ENCODE results near the gene DMRT1. TPM values are rescaled to one million over a fixed set of nuclear protein-coding genes. Genes with fewer than 3 reads are reported as not detected.

Gene DMRT1
- polyA plus RNA-seq, result not detected

DNA sequence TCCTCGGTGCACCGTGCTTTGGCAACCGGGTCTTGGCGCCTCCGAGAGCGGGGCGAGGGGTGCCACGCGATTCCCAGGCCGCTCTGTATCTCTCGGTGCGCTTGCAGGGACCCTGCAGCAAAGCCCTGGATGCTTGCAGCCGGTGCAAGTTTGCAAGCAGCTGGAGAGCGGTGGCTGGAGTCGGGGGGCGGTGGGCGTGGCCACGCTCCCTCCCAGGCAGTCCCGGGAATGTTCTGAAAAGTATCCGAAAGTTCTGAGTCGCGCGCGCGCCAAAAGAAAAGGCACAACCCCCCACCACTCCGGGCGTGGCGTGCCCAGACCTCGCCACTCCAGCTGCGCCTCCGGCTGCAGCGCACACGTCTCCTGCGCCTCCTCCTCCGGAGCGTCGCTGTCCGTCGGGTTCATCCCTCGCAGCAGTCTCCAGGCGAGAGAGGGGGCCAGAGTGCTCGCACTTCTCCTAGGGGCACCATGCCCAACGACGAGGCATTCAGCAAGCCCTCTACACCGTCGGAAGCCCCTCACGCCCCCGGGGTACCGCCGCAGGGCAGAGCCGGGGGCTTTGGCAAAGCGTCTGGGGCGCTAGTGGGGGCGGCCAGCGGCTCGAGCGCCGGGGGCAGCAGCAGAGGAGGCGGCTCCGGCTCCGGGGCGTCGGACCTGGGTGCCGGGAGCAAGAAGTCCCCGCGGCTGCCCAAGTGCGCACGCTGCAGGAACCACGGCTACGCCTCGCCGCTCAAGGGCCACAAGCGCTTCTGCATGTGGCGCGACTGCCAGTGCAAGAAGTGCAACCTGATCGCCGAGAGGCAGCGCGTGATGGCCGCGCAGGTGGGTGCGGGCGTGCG, at the start of gene DMRT1:
TSS of gene DMRT1 (plus strand) at position 327 of the 839 bp plus-strand sequence. CDS start at position 469, 142 bp downstream.
- H3K9me3 Mint-ChIP-seq, result peaks cover 0 to 3% (median 0%) of the 10 kb centered on the region in 6 donors
- H3K27me3 Mint-ChIP-seq (ENCODE audit: low read depth in 3 of 3), result peaks cover 9 to 24% (median 20%) of the 10 kb centered on the region in 3 donors
- H3K4me1 Mint-ChIP-seq, result no peaks in the 10 kb centered on the region
- H3K27ac Mint-ChIP-seq, result no peak within 1 kb of the TSS
- peaks cover 0 to 3% (median 0%) of the 10 kb centered on the region in 3 donors for H3K36me3 Mint-ChIP-seq
- DNase-seq, result no peak
- no peak within 1 kb of the TSS for H3K4me3 Mint-ChIP-seq

DNA sequence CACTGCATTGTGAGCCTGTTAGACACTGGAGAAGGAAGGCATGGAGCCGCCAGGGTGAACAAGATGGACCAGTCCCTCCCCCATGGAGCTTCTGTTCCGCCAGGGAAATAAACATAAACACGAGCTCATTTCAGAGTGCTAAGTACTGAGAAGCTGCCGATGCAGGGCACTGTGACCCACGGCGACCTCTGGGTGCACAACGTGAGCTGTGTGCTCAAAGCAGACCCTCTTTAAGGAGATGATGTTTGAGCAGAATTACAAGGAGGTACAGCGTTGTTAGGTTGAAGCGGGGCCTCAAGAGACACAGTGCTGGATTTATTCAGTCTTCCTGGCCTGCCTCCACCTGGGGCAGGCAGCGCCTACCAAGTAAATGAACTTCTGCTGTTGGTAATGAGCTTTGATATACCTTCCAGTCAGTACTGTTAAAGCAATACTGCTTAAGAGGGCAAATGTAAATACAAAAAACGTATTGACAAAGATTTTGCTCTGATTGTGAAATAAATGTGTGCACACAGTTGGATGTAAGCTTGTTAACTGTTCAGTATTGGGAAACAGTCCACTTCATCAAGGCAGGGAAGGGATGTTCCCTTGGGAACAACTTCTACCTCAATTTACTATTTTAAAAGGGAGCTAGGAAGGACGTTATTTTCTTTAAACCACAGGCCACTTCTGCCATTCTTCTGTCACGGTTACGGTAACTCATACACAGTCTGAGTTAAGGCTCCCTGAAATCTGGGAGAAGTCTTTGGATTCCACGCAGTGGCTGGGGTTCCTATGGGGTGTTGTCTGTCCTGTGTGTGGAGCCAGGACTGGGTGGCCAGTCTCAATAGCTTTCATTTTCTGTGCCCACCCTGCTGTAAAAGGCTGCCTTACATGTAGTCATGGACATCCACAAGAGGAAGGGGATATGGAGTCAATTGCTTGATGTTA, 48.9 kb upstream of the DMRT1 start:
- Mint-ChIP-seq H3K4me1 (peaks cover 0 to 7% of the 10 kb centered on the region in 2 donors), H3K27ac (no peak overlapping the region), H3K9me3 (no peaks in the 10 kb centered on the region), H3K4me3 (no peak overlapping the region), H3K36me3 (no peaks in the 10 kb centered on the region), H3K27me3 (ENCODE audit: low read depth in 3 of 3) (no peaks in the 10 kb centered on the region)
- no peak for DNase-seq

DNA sequence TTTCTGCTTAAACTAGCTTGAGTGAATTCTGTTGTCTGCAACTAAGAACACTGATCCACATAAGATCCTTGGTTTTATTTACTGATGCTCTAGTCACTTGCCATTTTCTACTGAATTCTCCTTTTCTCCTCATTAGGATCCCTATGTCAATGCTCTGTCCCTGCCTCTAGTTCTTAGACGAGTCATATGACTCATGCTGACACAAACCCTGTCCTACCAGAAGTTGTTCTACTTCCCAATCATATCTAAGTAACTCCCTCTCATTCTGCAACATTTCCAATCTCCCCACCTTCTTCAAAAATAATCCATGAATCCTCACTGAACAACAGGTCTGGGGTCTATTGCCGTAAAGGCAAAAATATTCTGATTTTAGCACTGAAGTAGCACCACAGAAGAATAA, 47.1 kb upstream of the DMRT1 start:
- H3K36me3 Mint-ChIP-seq, result no peaks in the 10 kb centered on the region
- H3K27ac Mint-ChIP-seq, result no peak overlapping the region
- no peaks in the 10 kb centered on the region for H3K4me1 Mint-ChIP-seq
- no peaks in the 10 kb centered on the region for H3K27me3 Mint-ChIP-seq (ENCODE audit: low read depth in 3 of 3)
- H3K4me3 Mint-ChIP-seq, result no peak overlapping the region
- no peak for DNase-seq
- H3K9me3 Mint-ChIP-seq, result no peaks in the 10 kb centered on the region

DNA sequence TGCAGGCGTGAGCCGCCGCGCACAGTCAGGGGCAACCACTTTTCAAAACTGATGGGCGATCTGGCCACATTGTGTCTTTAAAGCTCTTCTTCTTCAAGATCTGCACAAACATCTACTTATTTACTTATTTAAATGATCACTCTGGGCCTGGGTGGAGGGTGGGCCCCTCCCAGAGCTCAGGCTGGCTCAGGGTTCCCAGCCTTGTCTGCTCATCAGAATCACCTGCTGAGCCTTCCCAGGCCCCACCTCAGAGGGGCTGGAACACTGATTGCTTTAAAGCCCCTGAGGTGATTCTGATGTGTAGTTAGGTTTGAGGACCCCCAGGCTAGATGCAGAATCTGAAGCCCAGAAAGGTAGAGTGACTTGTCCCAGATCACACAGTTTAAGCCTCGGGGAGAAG, 45.6 kb upstream of the DMRT1 start:
- H3K4me1 Mint-ChIP-seq, result no peaks in the 10 kb centered on the region
- no peaks in the 10 kb centered on the region for H3K36me3 Mint-ChIP-seq
- H3K27ac Mint-ChIP-seq, result no peak overlapping the region
- H3K9me3 Mint-ChIP-seq, result no peaks in the 10 kb centered on the region
- H3K4me3 Mint-ChIP-seq, result no peak overlapping the region
- DNase-seq, result no peak
- H3K27me3 Mint-ChIP-seq (ENCODE audit: low read depth in 3 of 3), result peaks cover 0 to 4% (median 0%) of the 10 kb centered on the region in 3 donors

DNA sequence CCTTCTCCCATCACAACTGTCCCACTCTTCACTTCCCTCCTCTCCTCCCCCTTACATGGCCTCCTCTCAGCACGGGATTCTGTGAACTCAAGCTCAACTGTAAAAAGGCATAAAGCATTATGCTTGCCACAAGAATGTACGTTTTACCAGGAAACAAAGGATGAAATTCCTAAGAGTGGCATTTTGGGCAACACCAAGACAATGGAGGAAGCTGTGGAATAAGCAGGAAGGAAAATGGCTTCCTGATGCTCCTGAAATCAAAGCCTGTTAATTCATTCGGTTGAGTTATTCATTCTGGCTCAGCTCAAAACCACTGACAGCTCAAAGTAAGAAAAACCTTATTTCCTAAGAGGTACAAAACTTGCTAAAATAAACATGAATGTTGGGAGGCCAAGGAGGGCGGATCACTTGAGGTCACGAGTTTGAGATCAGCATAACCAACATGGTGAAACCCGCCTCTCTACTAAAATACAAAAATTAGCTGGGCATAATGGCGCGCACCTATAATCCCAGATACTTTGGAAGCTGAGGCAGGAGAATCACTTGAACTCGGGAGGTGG, 40.8 kb upstream of the DMRT1 start:
- H3K9me3 Mint-ChIP-seq, result peaks cover 0 to 1% (median 0%) of the 10 kb centered on the region in 6 donors

DNA sequence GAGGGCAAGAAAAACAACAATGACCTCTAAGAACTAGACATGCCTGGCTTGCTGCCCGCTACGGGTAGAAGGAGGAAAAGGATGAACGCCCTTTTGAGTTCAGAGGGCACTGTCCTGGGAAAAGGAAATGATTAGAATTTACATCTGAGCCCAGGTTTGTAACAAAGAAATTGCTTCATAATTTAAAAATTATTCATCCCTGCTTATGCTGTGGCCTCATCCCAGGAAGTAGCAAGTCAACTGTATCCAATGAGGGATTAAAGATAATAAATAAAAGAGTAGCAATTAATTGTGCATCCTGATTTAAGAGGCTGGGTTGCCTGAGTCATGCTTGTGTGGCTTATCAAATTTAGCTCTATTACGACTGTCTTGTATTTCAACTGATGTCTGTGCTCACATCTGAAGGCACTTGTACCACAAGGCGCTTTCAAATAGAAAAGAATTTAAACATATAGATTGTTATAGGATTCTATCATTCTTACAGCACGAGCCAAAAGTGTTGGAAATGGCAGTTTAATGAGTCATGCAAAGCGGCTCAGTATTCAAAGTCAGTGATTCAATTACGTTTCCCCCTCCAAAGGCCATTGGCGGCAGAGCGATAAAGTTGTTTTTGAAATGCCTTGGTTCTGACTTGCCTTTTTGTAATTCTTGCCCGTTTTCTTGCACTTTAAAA, 40.0 kb upstream of the DMRT1 start:
- no peak overlapping the region for H3K27ac Mint-ChIP-seq
- H3K36me3 Mint-ChIP-seq, result no peaks in the 10 kb centered on the region
- H3K4me3 Mint-ChIP-seq, result no peak overlapping the region
- H3K27me3 Mint-ChIP-seq (ENCODE audit: low read depth in 3 of 3), result peaks cover 2 to 13% (median 4%) of the 10 kb centered on the region in 3 donors
- DNase-seq, result no peak
- peaks cover 0 to 1% (median 0%) of the 10 kb centered on the region in 6 donors for H3K9me3 Mint-ChIP-seq
- H3K4me1 Mint-ChIP-seq, result no peaks in the 10 kb centered on the region

More for the DNA sequence above, 40.8 kb upstream of the DMRT1 start:
- Mint-ChIP-seq H3K4me1 (no peaks in the 10 kb centered on the region), H3K27ac (no peak overlapping the region), H3K27me3 (ENCODE audit: low read depth in 3 of 3) (peaks cover 2 to 12% (median 2%) of the 10 kb centered on the region in 3 donors), H3K4me3 (no peak overlapping the region), H3K36me3 (no peaks in the 10 kb centered on the region)
- no peak for DNase-seq

DNA sequence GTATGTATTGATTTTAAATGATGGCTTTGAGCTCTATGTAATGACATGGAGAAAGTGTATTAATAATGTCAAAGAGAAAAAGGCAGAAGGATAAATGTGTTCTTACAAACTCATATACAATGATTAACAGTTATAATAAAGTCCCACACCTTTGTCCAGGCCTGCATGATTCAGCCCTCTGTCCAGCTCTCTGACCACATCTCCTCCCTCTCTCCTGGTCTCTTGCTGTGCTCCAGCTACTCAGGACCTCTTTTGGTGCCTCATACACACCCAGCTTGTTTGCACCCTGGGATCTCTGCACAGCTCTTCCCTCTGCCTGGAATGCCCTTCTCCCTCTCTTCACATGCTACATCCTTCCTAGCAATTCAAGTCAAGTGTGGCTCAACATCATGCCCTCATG, 37.5 kb upstream of the DMRT1 start:
- H3K4me3 Mint-ChIP-seq, result no peak overlapping the region
- H3K36me3 Mint-ChIP-seq, result no peaks in the 10 kb centered on the region

DNA sequence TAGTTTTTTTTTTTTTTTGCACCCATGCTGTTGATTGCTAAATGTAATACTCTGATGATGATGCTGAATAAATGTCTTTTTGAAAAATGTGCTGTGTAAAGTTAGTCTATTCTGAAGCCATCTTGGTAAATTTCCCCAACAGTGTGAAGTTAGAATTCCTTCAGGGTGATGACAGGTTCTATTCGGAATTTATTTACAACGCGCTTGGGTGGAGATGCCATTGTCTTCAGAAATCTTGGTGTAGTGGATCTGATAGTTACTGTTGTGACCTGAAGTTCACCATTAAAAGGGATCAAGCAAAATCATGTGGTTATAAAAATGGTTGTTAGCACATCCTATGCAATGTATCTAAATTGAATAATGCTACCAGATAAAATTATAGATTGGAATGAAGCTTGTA, 36.3 kb upstream of the DMRT1 start:
- H3K9me3 Mint-ChIP-seq, result peaks cover 0 to 1% (median 0%) of the 10 kb centered on the region in 6 donors
- DNase-seq, result no peak
- no peak overlapping the region for H3K27ac Mint-ChIP-seq
- H3K36me3 Mint-ChIP-seq, result no peaks in the 10 kb centered on the region
- H3K27me3 Mint-ChIP-seq (ENCODE audit: low read depth in 3 of 3), result peaks cover 6 to 13% (median 8%) of the 10 kb centered on the region in 3 donors
- no peak overlapping the region for H3K4me3 Mint-ChIP-seq
- H3K4me1 Mint-ChIP-seq, result no peaks in the 10 kb centered on the region

More for the DNA sequence above, 37.5 kb upstream of the DMRT1 start:
- H3K27me3 Mint-ChIP-seq (ENCODE audit: low read depth in 3 of 3), result peaks cover 6 to 13% (median 8%) of the 10 kb centered on the region in 3 donors
- peaks cover 0 to 1% (median 0%) of the 10 kb centered on the region in 6 donors for H3K9me3 Mint-ChIP-seq
- no peak overlapping the region for H3K27ac Mint-ChIP-seq
- no peak for DNase-seq
- H3K4me1 Mint-ChIP-seq, result no peaks in the 10 kb centered on the region

DNA sequence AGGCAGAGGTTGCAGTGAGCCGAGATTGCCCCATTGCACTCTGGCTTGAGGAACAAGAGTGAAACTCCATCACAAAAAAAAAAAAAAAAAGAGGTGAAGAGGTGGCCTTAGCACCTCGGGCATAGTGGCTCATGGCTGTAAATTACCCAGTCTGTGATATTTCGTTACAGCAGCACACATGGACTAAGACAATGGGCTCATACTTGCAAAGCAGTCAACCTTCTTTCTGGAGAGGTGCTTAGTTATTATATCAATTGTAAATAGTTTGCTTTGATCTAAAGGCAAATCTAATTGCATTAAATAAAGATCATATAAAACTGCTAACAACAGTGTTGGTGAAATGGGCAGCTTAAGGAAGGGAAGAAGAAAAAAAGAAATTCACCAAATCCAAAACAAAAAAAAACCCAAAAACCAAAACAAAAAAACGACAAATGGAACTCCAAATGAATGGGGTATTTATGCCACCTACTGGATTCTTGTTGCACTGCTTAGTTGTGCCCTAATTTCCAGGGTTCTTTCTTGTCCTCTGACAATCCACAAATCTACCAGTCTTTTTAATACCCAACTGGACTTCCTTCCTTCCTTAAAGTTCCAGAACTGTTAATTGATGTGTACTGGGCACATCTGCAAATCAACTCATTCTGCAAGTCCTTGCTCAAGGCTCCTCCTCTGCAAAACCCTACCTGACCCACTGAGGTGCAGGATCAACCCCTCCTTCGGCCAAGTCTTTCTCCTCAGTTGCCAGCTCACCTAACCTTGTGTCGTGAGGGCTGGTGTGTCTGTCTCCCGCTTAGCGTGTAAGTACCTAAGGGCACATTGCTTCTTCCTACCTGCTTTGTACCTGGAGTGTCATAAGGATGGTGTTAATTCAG, 35.0 kb upstream of the DMRT1 start:
- Mint-ChIP-seq H3K4me3 (no peak overlapping the region), H3K27ac (no peak overlapping the region), H3K36me3 (no peaks in the 10 kb centered on the region), H3K9me3 (peaks cover 0 to 1% (median 0%) of the 10 kb centered on the region in 6 donors), H3K4me1 (no peaks in the 10 kb centered on the region), H3K27me3 (ENCODE audit: low read depth in 3 of 3) (peaks cover 4 to 10% (median 8%) of the 10 kb centered on the region in 3 donors)
- peak in 2 of 3 donors; percentile 16 to 26 for DNase-seq

DNA sequence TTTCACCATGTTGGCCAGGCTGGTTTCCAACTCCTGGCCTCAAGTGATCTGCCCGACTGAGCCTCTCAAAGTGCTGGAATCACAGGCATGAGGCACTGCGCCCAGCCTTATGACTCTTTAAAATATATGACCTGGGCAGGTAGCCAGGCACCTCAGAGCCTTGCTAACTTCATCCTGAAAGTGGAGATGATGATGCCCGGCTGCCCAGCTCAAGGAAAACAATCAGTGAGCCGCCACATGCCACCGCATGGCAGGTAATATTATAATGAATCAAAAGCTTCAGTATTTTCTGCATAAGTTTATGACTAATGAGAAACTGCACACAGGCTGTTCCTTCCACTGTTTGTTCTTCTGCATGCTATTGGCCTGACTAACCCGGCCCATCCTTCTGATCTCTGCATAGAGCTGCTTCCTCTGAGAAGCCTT, 30.4 kb upstream of the DMRT1 start:
- H3K27ac Mint-ChIP-seq, result no peak overlapping the region
- H3K9me3 Mint-ChIP-seq, result no peaks in the 10 kb centered on the region
- H3K4me3 Mint-ChIP-seq, result no peak overlapping the region
- H3K36me3 Mint-ChIP-seq, result no peaks in the 10 kb centered on the region
- H3K4me1 Mint-ChIP-seq, result no peaks in the 10 kb centered on the region
- H3K27me3 Mint-ChIP-seq (ENCODE audit: low read depth in 3 of 3), result peaks cover 3 to 8% (median 4%) of the 10 kb centered on the region in 3 donors
- DNase-seq, result no peak

DNA sequence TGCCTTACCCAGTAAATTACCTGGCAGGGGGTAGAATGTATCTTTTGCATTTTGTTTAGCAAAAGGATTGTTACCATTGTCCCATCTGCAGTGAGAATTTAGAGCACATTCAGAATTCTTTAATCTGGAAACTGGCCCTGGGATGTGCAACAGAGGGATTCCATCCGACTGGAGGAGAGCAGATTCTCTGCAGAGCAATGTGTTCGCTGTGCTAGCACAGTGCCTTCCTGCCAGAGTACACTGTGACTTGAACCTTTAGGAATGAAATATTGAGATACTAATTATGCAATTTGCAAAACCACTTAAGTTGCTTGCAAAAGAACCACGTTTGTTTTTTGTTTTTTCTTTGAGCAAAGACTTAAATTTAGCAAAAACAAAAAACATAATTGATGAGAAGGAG, 22.5 kb upstream of the DMRT1 start:
- no peak for DNase-seq
- no peak overlapping the region for H3K4me3 Mint-ChIP-seq
- H3K9me3 Mint-ChIP-seq, result no peaks in the 10 kb centered on the region
- H3K27me3 Mint-ChIP-seq (ENCODE audit: low read depth in 3 of 3), result peaks cover 2 to 7% (median 4%) of the 10 kb centered on the region in 3 donors
- no peaks in the 10 kb centered on the region for H3K36me3 Mint-ChIP-seq
- H3K27ac Mint-ChIP-seq, result no peak overlapping the region
- H3K4me1 Mint-ChIP-seq, result no peaks in the 10 kb centered on the region

DNA sequence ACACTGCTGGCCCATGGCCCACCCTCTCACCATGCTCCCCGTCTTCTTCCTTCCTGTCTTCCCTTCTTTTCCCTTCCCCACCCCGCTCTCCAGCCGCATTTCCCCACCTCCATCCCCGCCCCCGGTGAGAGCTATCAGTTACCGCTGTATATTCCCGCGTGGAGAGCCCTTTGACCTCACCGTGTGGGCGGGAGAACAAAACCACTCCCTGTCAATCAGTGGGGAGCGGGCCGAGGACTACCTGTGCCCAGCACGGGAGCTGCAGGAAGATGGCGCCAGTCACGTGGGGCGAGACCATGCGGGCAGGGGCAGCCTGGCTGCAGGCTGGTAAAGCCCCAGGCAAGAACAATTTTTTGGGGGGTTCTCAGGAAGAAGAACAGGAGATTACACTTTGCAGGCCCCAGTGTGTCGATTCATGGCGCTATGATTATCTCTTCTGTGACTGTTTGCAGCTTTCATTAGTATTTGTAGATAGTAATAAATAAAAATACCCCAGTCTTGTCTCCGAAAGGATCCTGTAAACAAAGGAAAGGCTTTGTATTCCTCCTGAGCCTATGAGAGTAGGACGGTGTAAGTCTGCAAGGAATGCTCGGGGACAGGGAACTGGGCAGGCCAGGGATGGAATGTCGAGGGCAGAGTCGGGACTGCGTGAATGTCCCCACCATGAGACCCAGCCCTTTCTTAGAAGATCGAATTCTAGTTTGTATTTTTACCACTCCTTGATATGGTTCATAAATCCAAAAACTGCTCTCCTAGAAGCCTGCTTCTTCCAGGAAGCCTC, 14.8 kb upstream of the DMRT1 start:
- Mint-ChIP-seq H3K9me3 (no peaks in the 10 kb centered on the region), H3K4me3 (no peak overlapping the region), H3K36me3 (no peaks in the 10 kb centered on the region), H3K27me3 (ENCODE audit: low read depth in 3 of 3) (peaks cover 1 to 5% (median 4%) of the 10 kb centered on the region in 3 donors), H3K27ac (no peak overlapping the region), H3K4me1 (no peaks in the 10 kb centered on the region)
- no peak for DNase-seq

All from immature natural killer cell (primary cell).